ENCODE results near the gene ACSL3. TPM values are rescaled to one million over a fixed set of nuclear protein-coding genes. Genes with fewer than 3 reads are reported as not detected.
A peak's percentile ranks its signal among the peaks of the same experiment; 100 is the strongest.

ACSL3 gene
- total RNA-seq, 1 experiment from 2014 or later = 181 TPM

- no peak for DNase-seq
- Histone ChIP-seq H3K36me3 (ENCODE audit: control insufficient read depth, insufficient read depth, low read length) (no peaks in the 10 kb centered on the region), H3K9me3 (no peaks in the 10 kb centered on the region), H3K4me1 (no peaks in the 10 kb centered on the region), H3K4me3 (ENCODE audit: low read depth, low read length) (no peak overlapping the region), H3K27me3 (replicated peaks; ENCODE audit: control insufficient read depth, insufficient read depth, low read length) (no peaks in the 10 kb centered on the region)
- Mint-ChIP-seq H3K9me3 (ENCODE audit: unreplicated experiment) (peaks cover 13% of the 10 kb centered on the region), H3K4me3 (ENCODE audit: unreplicated experiment) (no peak overlapping the region), H3K36me3 (ENCODE audit: insufficient read depth, unreplicated experiment) (no peaks in the 10 kb centered on the region), H3K4me1 (ENCODE audit: low read depth, unreplicated experiment) (peaks cover 7% of the 10 kb centered on the region), H3K27me3 (ENCODE audit: insufficient read depth, unreplicated experiment) (peaks cover 6% of the 10 kb centered on the region), H3K27ac (ENCODE audit: unreplicated experiment) (no peak overlapping the region)
- BruUV-seq (replicated peaks) = no TSS peak
- intact Hi-C loops (cut with micrococcal nuclease; ENCODE audit: unreplicated experiment) = loop anchor here (10.0 kb wide), 2 partner anchors 406 to 636 kb away; no protein-coding TSS in a partner anchor
- POLR2A ChIA-PET = no interaction called here
- TF ChIP-seq, protein P1, sequence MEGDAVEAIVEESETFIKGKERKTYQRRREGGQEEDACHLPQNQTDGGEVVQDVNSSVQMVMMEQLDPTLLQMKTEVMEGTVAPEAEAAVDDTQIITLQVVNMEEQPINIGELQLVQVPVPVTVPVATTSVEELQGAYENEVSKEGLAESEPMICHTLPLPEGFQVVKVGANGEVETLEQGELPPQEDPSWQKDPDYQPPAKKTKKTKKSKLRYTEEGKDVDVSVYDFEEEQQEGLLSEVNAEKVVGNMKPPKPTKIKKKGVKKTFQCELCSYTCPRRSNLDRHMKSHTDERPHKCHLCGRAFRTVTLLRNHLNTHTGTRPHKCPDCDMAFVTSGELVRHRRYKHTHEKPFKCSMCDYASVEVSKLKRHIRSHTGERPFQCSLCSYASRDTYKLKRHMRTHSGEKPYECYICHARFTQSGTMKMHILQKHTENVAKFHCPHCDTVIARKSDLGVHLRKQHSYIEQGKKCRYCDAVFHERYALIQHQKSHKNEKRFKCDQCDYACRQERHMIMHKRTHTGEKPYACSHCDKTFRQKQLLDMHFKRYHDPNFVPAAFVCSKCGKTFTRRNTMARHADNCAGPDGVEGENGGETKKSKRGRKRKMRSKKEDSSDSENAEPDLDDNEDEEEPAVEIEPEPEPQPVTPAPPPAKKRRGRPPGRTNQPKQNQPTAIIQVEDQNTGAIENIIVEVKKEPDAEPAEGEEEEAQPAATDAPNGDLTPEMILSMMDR (IDR thresholded peaks at IDR 0.05; ENCODE audit: insufficient read depth in 1 of 2, low read depth in 1 of 2, low read length in 1 of 2, severe bottlenecking in 1 of 2, unreplicated experiment in 1 of 2) = no peak
- CTCF ChIA-PET = no interaction called here
Measured at GRCh38 chr2:222978850-222979249, 118.0 kb downstream of the ACSL3 start.

DNA sequence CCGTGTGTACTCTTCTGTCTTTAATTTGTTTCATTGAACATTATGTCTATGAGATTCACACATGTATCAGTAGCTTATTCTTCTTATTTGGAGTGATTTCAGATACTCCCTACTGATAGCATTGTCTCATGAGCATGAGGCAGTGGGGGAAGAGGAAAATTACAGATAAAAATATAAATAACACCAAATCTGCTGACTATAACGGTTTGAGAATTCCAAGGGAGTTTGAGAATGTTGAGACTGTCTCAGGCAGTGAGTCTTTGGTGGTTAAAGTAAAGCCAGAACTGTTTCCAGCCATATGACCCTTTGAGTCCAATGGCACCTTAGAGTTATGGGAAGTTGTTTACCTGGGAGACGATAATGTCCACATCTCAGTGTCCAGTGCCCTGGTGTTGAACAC, 118.6 kb downstream of the ACSL3 start:
- Histone ChIP-seq H3K4me1 (no peaks in the 10 kb centered on the region), H3K36me3 (ENCODE audit: control insufficient read depth, insufficient read depth, low read length) (no peaks in the 10 kb centered on the region), H3K27me3 (replicated peaks; ENCODE audit: control insufficient read depth, insufficient read depth, low read length) (no peaks in the 10 kb centered on the region), H3K4me3 (ENCODE audit: low read depth, low read length) (no peak overlapping the region), H3K9me3 (no peaks in the 10 kb centered on the region)
- Mint-ChIP-seq H3K4me3 (ENCODE audit: unreplicated experiment) (no peak overlapping the region), H3K27me3 (ENCODE audit: insufficient read depth, unreplicated experiment) (peaks cover 6% of the 10 kb centered on the region), H3K9me3 (ENCODE audit: unreplicated experiment) (peaks cover 13% of the 10 kb centered on the region), H3K27ac (ENCODE audit: unreplicated experiment) (no peak overlapping the region), H3K36me3 (ENCODE audit: insufficient read depth, unreplicated experiment) (no peaks in the 10 kb centered on the region), H3K4me1 (ENCODE audit: low read depth, unreplicated experiment) (peaks cover 7% of the 10 kb centered on the region)
- BruUV-seq (replicated peaks) = no TSS peak
- TF ChIP-seq, protein P1 (IDR thresholded peaks at IDR 0.05; ENCODE audit: insufficient read depth in 1 of 2, low read depth in 1 of 2, low read length in 1 of 2, severe bottlenecking in 1 of 2, unreplicated experiment in 1 of 2) = no peak
- DNase-seq = no peak
- intact Hi-C loops (cut with micrococcal nuclease; ENCODE audit: unreplicated experiment) = loop anchor here (10.0 kb wide), 2 partner anchors 405 to 635 kb away; no protein-coding TSS in a partner anchor
- CTCF ChIA-PET = no interaction called here
- POLR2A ChIA-PET = no interaction called here

- DNase-seq = peak; percentile 62 to 66
- no TSS peak for BruUV-seq (replicated peaks)
- peaks cover 2% of the 10 kb centered on the region for H3K27me3 Mint-ChIP-seq (ENCODE audit: insufficient read depth, unreplicated experiment)
- Histone ChIP-seq H3K27me3 (replicated peaks; ENCODE audit: control insufficient read depth, insufficient read depth, low read length) (no peaks in the 10 kb centered on the region), H3K9me3 (0 out of 2 replicates have a peak, but pooled peaks cover 5% of the 10 kb centered on the region), H3K4me3 (ENCODE audit: low read depth, low read length) (no peak overlapping the region), H3K4me1 (no peaks in the 10 kb centered on the region), H3K36me3 (ENCODE audit: control insufficient read depth, insufficient read depth, low read length) (no peaks in the 10 kb centered on the region)
- ChIA-PET POLR2A (no interaction called here), CTCF (interaction anchor here (0.7 to 1.6 kb wide), 4 partner anchors 10 to 119 kb away, joined by 3 to 6 read pairs (median 4); no protein-coding TSS in a partner anchor)
- peaks cover 19% of the 10 kb centered on the region for H3K9me3 Mint-ChIP-seq (ENCODE audit: unreplicated experiment)
- no peaks in the 10 kb centered on the region for H3K36me3 Mint-ChIP-seq (ENCODE audit: insufficient read depth, unreplicated experiment)
- peaks cover 7% of the 10 kb centered on the region for H3K4me1 Mint-ChIP-seq (ENCODE audit: low read depth, unreplicated experiment)
- TF ChIP-seq, protein P1 (IDR thresholded peaks at IDR 0.05; ENCODE audit: insufficient read depth in 1 of 2, low read depth in 1 of 2, low read length in 1 of 2, severe bottlenecking in 1 of 2, unreplicated experiment in 1 of 2) = peak; percentile 45 to 80
- peak overlapping the region; percentile 74 for H3K27ac Mint-ChIP-seq (ENCODE audit: unreplicated experiment)
- intact Hi-C loops (cut with micrococcal nuclease; ENCODE audit: unreplicated experiment) = loop anchor here (1.0 to 2.0 kb wide), 2 partner anchors 77 to 119 kb away; no protein-coding TSS in a partner anchor
- H3K4me3 Mint-ChIP-seq (ENCODE audit: unreplicated experiment) = no peak overlapping the region
Measured at GRCh38 chr2:222982010-222982908, 121.4 kb downstream of the ACSL3 start.

Measured in Caco-2 (cell line).